HFF-Myc (cell line): ENCODE measurements around the gene ATP2A2.
A peak's percentile ranks its signal among the peaks of the same experiment; 100 is the strongest.

Experiments used
- DNase-seq: peaks from one replicate; pipeline ENCODE4 v3.0.0-alpha.2; 2011; ENCODE audit warnings: low read depth; ENCODE audit errors: extremely low read depth
- H3K4me3 ChIP-seq: replicated peaks from 2 replicates; pipeline ENCODE4 v1.5.1; 2011; ENCODE audit warnings: low read depth, mild to moderate bottlenecking, control low read depth, low read length
- CTCF ChIP-seq: IDR thresholded peaks from 2 replicates; pipeline ENCODE4 v1.5.1; 2012; ENCODE audit warnings: mild to moderate bottlenecking, low read depth, low read length, control low read depth; ENCODE audit errors: missing control alignments

ATP2A2 gene

GRCh38 chr12:110271015-110271414 is 10.0 kb upstream of the ATP2A2 start:
- TF ChIP-seq CTCF: no peak
- no peak for DNase-seq

GRCh38 chr12:110277530-110278254 is 3.4 kb upstream of the ATP2A2 start:
- H3K4me3 ChIP-seq: no peak overlapping the region
- DNase-seq: no peak
- TF ChIP-seq CTCF: no peak

More at GRCh38 chr12:110271015-110271414, 10.0 kb upstream of the ATP2A2 start:
- H3K4me3 ChIP-seq: no peak overlapping the region

DNA sequence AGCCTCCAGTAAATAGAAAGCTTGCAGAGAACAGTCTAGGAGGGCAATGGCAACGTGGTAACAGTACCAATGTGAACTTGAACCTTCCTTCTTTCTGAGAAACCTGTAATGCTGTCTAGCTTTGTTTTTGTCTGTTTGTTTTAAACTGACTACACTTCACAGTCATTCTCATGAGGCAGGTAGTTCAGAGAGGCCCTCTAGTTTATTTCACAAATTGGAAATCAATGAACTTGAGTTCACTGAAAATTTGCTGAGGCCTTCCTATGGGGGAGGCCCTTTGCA is 2.9 kb upstream of the ATP2A2 start:
- no peak for DNase-seq
- no peak overlapping the region for H3K4me3 ChIP-seq
- TF ChIP-seq CTCF: no peak

DNA sequence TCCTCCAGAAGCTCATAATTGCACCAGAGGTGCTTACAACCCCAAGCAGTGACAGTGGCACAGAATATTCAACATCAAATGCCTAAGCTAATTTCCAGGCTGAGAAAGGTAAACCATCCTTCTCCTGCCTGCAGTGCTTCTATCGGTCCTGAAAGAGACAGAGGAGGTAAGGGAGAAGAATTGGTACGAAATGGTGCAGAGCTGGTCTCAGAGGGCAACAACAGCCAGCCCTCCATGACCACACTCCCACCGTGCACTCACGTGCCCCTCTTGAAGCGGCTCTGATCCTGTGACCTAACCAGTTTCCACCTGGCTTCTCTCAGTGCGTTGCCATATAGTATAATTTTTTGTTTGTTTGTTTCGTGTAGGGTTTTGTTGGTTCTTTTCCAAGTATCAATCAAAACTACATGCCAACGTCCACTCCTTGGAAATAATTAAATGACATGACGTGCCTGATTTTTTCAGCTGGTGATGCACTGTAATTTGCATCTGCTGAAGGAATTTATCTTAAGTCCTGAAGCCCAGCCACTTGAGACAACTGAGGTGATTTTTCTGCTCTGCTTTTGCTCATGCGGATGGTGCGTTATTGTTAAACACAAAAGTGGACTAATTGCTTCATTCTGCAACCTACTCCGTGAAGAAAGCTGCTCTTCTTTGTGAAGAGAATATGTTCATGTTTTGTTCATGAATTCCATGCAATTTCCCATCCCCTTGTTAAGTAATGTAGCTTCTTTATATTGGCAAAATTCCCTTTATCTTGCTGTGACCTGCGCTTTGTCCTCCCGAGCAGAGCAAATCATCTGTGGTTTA is 1.3 kb upstream of the ATP2A2 start:
- no peak for TF ChIP-seq CTCF

DNA sequence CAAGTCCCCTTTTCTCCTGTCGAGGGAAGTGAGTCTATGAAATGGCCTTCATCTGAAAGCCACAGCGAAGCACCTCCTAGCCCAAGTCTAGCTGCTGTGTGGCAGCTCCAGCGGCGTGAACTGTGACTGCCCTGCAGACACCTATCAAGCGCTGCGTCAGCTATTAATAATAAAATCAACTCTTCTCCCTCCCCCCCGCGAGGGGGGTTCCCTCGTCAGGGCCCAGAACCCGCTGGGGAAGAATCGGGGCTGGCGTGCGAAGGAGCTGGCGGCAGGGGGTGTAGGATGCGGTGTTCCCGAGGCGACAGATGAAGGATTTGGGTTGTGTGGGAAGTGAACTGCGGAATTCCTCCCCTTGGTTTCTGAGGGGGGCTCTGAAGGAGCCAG is 662 bp upstream of the ATP2A2 start:
- peak overlapping the region; percentile 93 for H3K4me3 ChIP-seq
- no peak for DNase-seq
- TF ChIP-seq CTCF: no peak

More for the DNA sequence above, 1.3 kb upstream of the ATP2A2 start:
- no peak for DNase-seq
- H3K4me3 ChIP-seq: peak overlapping the region; percentile 93

GRCh38 chr12:110281549-110282299 is 677 bp downstream of the ATP2A2 start:
- no peak for DNase-seq
- peak overlapping the region; percentile 93 for H3K4me3 ChIP-seq
- TF ChIP-seq CTCF: no peak
